CD4-positive, alpha-beta T cell (primary cell): ENCODE data around the gene PTPRN2. TPM values are rescaled to one million over a fixed set of nuclear protein-coding genes. Genes with fewer than 3 reads are reported as not detected.
"Not testable (repeated sequence)": the region's sequence is repeated elsewhere in the genome, so short reads cannot be mapped to it uniquely, and the experiment has no call there.

Experiments used
- ATAC-seq: fragments of 200-7000 bp; cut with Tn5 transposase; one replicate; pipeline ENCODE4 v1.10.0; 2022; ENCODE audit warnings: mild to moderate bottlenecking; ENCODE audit not compliant: poor library complexity
- CTCF ChIA-PET: fragments of 350-600 bp; sonication (Branson Sonifier 250); formaldehyde crosslinking; loops from one replicate; lab custom pipeline; 2021; ENCODE audit warnings: antibody characterized with exemption, inconsistent platforms; lab: Charles Lee
- POLR2A ChIA-PET: fragments of 350-600 bp; sonication (Branson Sonifier 250); formaldehyde crosslinking; loops from one replicate; lab custom pipeline; 2021; ENCODE audit warnings: antibody characterized with exemption, inconsistent platforms; lab: Charles Lee
- DNase-seq, 14 experiments: peaks; one replicate each; pipeline ENCODE4 v3.0.0-alpha.2; 2013 to 2020; ENCODE audit warnings: mixed read lengths in 2 of 14
- H3K27ac ChIP-seq, 2 donors: one replicate each; pipeline versions ENCODE4 v1.5.1 to v1.7.0; 2013; ENCODE audit warnings: low read length in 2 of 2, low read depth in 1 of 2, mild to moderate bottlenecking in 1 of 2
- H3K27me3 ChIP-seq, 2 experiments: 1 replicate in 1 of 2; 2 replicates in 1 of 2; pipeline versions ENCODE4 v1.6.1 to v1.7.0; 2013; ENCODE audit warnings: low read length in 2 of 2, control low read depth in 1 of 2, mild to moderate bottlenecking in 1 of 2, moderate library complexity in 1 of 2; ENCODE audit not compliant: insufficient read depth in 2 of 2, control insufficient read depth in 1 of 2
- H3K36me3 ChIP-seq: one replicate; pipeline ENCODE4 v1.6.1; 2013; ENCODE audit warnings: low read length, control low read depth; ENCODE audit not compliant: insufficient read depth
- H3K4me1 ChIP-seq: one replicate; pipeline ENCODE4 v1.6.1; 2013; ENCODE audit warnings: low read length, control low read depth; ENCODE audit not compliant: insufficient read depth
- H3K4me3 ChIP-seq: one replicate; pipeline ENCODE4 v1.5.1; 2013; ENCODE audit warnings: mild to moderate bottlenecking, low read length, moderate library complexity
- H3K9me3 ChIP-seq, 2 experiments: 1 replicate in 1 of 2; 2 replicates in 1 of 2; pipeline versions ENCODE4 v1.6.1 to v1.7.0; 2013; ENCODE audit warnings: low read length in 2 of 2, mild to moderate bottlenecking in 2 of 2, control low read depth in 1 of 2, moderate library complexity in 1 of 2; ENCODE audit not compliant: control insufficient read depth in 1 of 2, insufficient read depth in 1 of 2
- H3K27ac Mint-ChIP-seq: one replicate; pipeline ENCODE4 v1.8.0; 2020; ENCODE audit warnings: mixed read lengths
- H3K27me3 Mint-ChIP-seq: one replicate; pipeline ENCODE4 v1.8.0; 2021; ENCODE audit warnings: mixed read lengths
- H3K36me3 Mint-ChIP-seq: one replicate; pipeline ENCODE4 v1.8.0; 2021; ENCODE audit warnings: low read depth, mixed read lengths
- H3K4me1 Mint-ChIP-seq: one replicate; pipeline ENCODE4 v1.8.0; 2021; ENCODE audit warnings: low read depth, mixed read lengths
- H3K4me3 Mint-ChIP-seq: one replicate; pipeline ENCODE4 v1.8.0; 2020; ENCODE audit warnings: mild to moderate bottlenecking, mixed read lengths
- H3K9me3 Mint-ChIP-seq: one replicate; pipeline ENCODE4 v1.8.0; 2020; ENCODE audit warnings: mixed read lengths
- CTCF ChIP-seq: fragments of 200-600 bp; IDR thresholded peaks from one replicate; pipeline ENCODE4 v1.8.0; 2022; ENCODE audit warnings: antibody characterized with exemption, mild to moderate bottlenecking
- intact Hi-C, 2 experiments: fragments of 100-400 bp; cut with DNase I in 1 of 2; cut with micrococcal nuclease in 1 of 2; formaldehyde crosslinking; loops; one replicate each; pipeline versions ENCODE4 v1.15.1 to v1.9.0; 2023 to 2025; cut with DNase I, micrococcal nuclease
- total RNA-seq, 174 experiments: library from RNA in 2 of 174; stranded (reverse) in 2 of 174; gene quantifications; one replicate each; pipeline ENCODE4 v1.2.3 and lab custom pipeline; 2021 to 2026

PTPRN2 gene
- total RNA-seq, 2 experiments from 2014 or later = 0.34 to 0.44 TPM

GRCh38 chr7:158343936-158344455, 243.6 kb downstream of the PTPRN2 start:
- H3K9me3 Mint-ChIP-seq = no peaks in the 10 kb centered on the region
- Histone ChIP-seq H3K4me3 (no peak overlapping the region), H3K27me3 (no peaks in the 10 kb centered on the region), H3K9me3 (peaks cover 0 to 11% of the 10 kb centered on the region in 2 experiments), H3K36me3 (no peaks in the 10 kb centered on the region), H3K4me1 (no peaks in the 10 kb centered on the region), H3K27ac (no peak overlapping the region)
- ChIA-PET CTCF (no interaction called here), POLR2A (no interaction called here)
- H3K36me3 Mint-ChIP-seq = no peaks in the 10 kb centered on the region
- ATAC-seq (no peak), DNase-seq (no peak)
- no peak overlapping the region for H3K4me3 Mint-ChIP-seq
- no peaks in the 10 kb centered on the region for H3K4me1 Mint-ChIP-seq
- TF ChIP-seq CTCF = no peak
- intact Hi-C loops = no loop called here
- peaks cover 4% of the 10 kb centered on the region for H3K27me3 Mint-ChIP-seq
- H3K27ac Mint-ChIP-seq = no peak overlapping the region

GRCh38 chr7:158343526-158343925, 244.1 kb downstream of the PTPRN2 start:
- ATAC-seq (no peak), DNase-seq (no peak)
- Mint-ChIP-seq H3K27me3 (peaks cover 4% of the 10 kb centered on the region), H3K4me1 (no peaks in the 10 kb centered on the region), H3K27ac (no peak overlapping the region), H3K9me3 (no peaks in the 10 kb centered on the region), H3K36me3 (no peaks in the 10 kb centered on the region), H3K4me3 (no peak overlapping the region)
- peaks cover 0 to 11% of the 10 kb centered on the region in 2 experiments for H3K9me3 ChIP-seq
- no peaks in the 10 kb centered on the region for H3K4me1 ChIP-seq
- no peak overlapping the region for H3K4me3 ChIP-seq
- no peaks in the 10 kb centered on the region for H3K36me3 ChIP-seq
- CTCF ChIA-PET = no interaction called here
- POLR2A ChIA-PET = no interaction called here
- no peak for TF ChIP-seq CTCF
- intact Hi-C loops = no loop called here
- H3K27me3 ChIP-seq = no peaks in the 10 kb centered on the region
- no peak overlapping the region for H3K27ac ChIP-seq

GRCh38 chr7:158341097-158341496, 246.5 kb downstream of the PTPRN2 start:
- DNase-seq, H3K4me1 ChIP-seq, H3K36me3 ChIP-seq, POLR2A ChIA-PET, H3K4me3 ChIP-seq, H3K36me3 Mint-ChIP-seq, H3K4me1 Mint-ChIP-seq, H3K27ac ChIP-seq, H3K27ac Mint-ChIP-seq, intact Hi-C loops, H3K27me3 ChIP-seq, CTCF ChIA-PET, H3K27me3 Mint-ChIP-seq, H3K9me3 Mint-ChIP-seq, ATAC-seq, H3K4me3 Mint-ChIP-seq: not testable (repeated sequence)
- H3K9me3 ChIP-seq = peaks cover 0 to 11% of the 10 kb centered on the region in 2 experiments

GRCh38 chr7:158336952-158337351, 250.7 kb downstream of the PTPRN2 start:
- H3K27me3 ChIP-seq, H3K4me3 Mint-ChIP-seq, CTCF ChIA-PET, H3K36me3 Mint-ChIP-seq, H3K4me1 ChIP-seq, DNase-seq, H3K27ac ChIP-seq, H3K4me1 Mint-ChIP-seq, H3K27ac Mint-ChIP-seq, H3K27me3 Mint-ChIP-seq, intact Hi-C loops, ATAC-seq, H3K4me3 ChIP-seq, H3K36me3 ChIP-seq, H3K9me3 Mint-ChIP-seq, H3K9me3 ChIP-seq, POLR2A ChIA-PET: not testable (repeated sequence)

GRCh38 chr7:158332516-158332915, 255.1 kb downstream of the PTPRN2 start:
- CTCF ChIA-PET, H3K27ac ChIP-seq, H3K4me1 Mint-ChIP-seq, POLR2A ChIA-PET, H3K9me3 Mint-ChIP-seq, intact Hi-C loops, H3K27me3 ChIP-seq, H3K27me3 Mint-ChIP-seq, DNase-seq, H3K4me1 ChIP-seq, H3K27ac Mint-ChIP-seq, H3K4me3 Mint-ChIP-seq, ATAC-seq, H3K4me3 ChIP-seq, H3K36me3 ChIP-seq, H3K36me3 Mint-ChIP-seq: not testable (repeated sequence)
- H3K9me3 ChIP-seq = peaks cover 0 to 22% of the 10 kb centered on the region in 2 experiments

- intact Hi-C loops, H3K27ac Mint-ChIP-seq, H3K36me3 Mint-ChIP-seq, ATAC-seq, H3K4me1 Mint-ChIP-seq, H3K4me1 ChIP-seq, H3K36me3 ChIP-seq, DNase-seq, CTCF ChIA-PET, H3K4me3 ChIP-seq, H3K4me3 Mint-ChIP-seq, H3K27ac ChIP-seq, POLR2A ChIA-PET, H3K27me3 ChIP-seq, H3K27me3 Mint-ChIP-seq: not testable (repeated sequence)
- H3K9me3 ChIP-seq = peaks cover 0 to 24% of the 10 kb centered on the region in 2 experiments
- peaks cover 10% of the 10 kb centered on the region for H3K9me3 Mint-ChIP-seq
Observed at GRCh38 chr7:158331826-158332450, 255.7 kb downstream of the PTPRN2 start.
